H1 (cell line): ENCODE data around the gene EIF4ENIF1. TPM values are rescaled to one million over a fixed set of nuclear protein-coding genes. Genes with fewer than 3 reads are reported as not detected.

Experiments
- polyA plus RNA-seq, 7 experiments: library from polyadenylated mRNA; depleted of rRNA in 3 of 7; stranded (reverse) in 5 of 7; unstranded in 2 of 7; fragments of >200 nt in 5 of 7; fragments of 200-250 nt in 2 of 7; gene quantifications; 1 replicate in 5 of 7; 2 replicates in 1 of 7; 4 replicates in 1 of 7; pipeline versions ENCODE4 v1.2.1 to v1.2.3, GENCODE V29; 2011 to 2013; ENCODE audit warnings: missing spikeins in 2 of 7, mixed read lengths in 2 of 7
- total RNA-seq: library from RNA; stranded (reverse); fragmentation: NEBNext Ultra II Directional; extraction: Animal tissue kit (Norgen Biotek cat#: 25700); gene quantifications from 2 replicates; pipeline ENCODE4 v1.2.1, GENCODE V29; 2021
- TF ChIP-seq, protein P1 (sequence below): IDR thresholded peaks from 2 replicates; pipeline ENCODE4 v1.6.1; 2011; ENCODE audit warnings: low read length, improper control_type of control experiment

Gene EIF4ENIF1
- total and polyA plus RNA-seq, 2 of the 8 experiments (the other 6 are each of a cell fraction or from before 2014, with no cell fraction given): 21.9 to 23.6 TPM

DNA sequence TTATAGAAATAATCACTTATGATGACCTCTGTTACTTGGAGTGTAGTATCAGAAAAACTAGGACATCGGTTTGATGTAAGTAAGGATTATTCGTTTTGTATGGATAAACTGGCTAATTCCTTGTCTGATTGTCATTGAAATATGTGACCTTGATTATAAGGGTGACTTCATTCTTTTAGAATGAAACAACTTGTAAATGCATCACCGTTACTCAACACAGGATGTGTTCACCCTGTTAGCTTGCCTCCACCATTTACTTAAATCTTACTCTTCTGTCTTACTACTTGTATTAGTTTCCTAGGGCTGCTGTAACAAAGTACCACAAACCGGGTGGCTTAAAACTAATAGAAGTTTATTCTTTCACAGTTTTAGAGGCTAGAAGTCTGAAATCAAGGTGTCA lies 14.6 kb upstream of the EIF4ENIF1 start (continued):
- TF ChIP-seq, protein P1, sequence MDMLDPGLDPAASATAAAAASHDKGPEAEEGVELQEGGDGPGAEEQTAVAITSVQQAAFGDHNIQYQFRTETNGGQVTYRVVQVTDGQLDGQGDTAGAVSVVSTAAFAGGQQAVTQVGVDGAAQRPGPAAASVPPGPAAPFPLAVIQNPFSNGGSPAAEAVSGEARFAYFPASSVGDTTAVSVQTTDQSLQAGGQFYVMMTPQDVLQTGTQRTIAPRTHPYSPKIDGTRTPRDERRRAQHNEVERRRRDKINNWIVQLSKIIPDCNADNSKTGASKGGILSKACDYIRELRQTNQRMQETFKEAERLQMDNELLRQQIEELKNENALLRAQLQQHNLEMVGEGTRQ: no peak
